AG09309 (cell line): ENCODE results near the gene MPV17L.
"Not testable (repeated sequence)": the region's sequence is repeated elsewhere in the genome, so short reads cannot be mapped to it uniquely, and the experiment has no call there.

ENCODE experiments used
- DNase-seq: peaks from one replicate; pipeline ENCODE4 v3.0.0-alpha.2; 2010; ENCODE audit warnings: low read depth
- H3K4me3 ChIP-seq: 2 replicates; pipeline ENCODE4 v1.5.1; 2011; ENCODE audit warnings: mild to moderate bottlenecking, low read depth, low read length, moderate library complexity; ENCODE audit not compliant: control insufficient read depth
- CTCF ChIP-seq: IDR thresholded peaks from 2 replicates; pipeline ENCODE4 v1.5.1; 2011; ENCODE audit warnings: mild to moderate bottlenecking, low read depth, low read length, inconsistent platforms; ENCODE audit not compliant: insufficient read depth, control insufficient read depth; ENCODE audit errors: missing control alignments

Gene MPV17L

GRCh38 chr16:15451098-15451731 is 55.7 kb downstream of the MPV17L start:
- no peak for DNase-seq
- H3K4me3 ChIP-seq, result no peak overlapping the region
- TF ChIP-seq CTCF, result no peak

- TF ChIP-seq CTCF, result no peak
- no peak for DNase-seq
- no peak overlapping the region for H3K4me3 ChIP-seq
Measured at GRCh38 chr16:15452246-15452855, 56.8 kb downstream of the MPV17L start.

GRCh38 chr16:15453296-15453695 is 57.7 kb downstream of the MPV17L start:
- not testable (repeated sequence) for DNase-seq

GRCh38 chr16:15454933-15455332 is 59.4 kb downstream of the MPV17L start:
- H3K4me3 ChIP-seq, DNase-seq: not testable (repeated sequence)

More at GRCh38 chr16:15453296-15453695, 57.7 kb downstream of the MPV17L start:
- H3K4me3 ChIP-seq, result not testable (repeated sequence)

- no peak overlapping the region for H3K4me3 ChIP-seq
- DNase-seq, result no peak
- TF ChIP-seq CTCF, result no peak
Measured at GRCh38 chr16:15457400-15457799, 61.8 kb downstream of the MPV17L start.

GRCh38 chr16:15457958-15458357 is 62.4 kb downstream of the MPV17L start:
- TF ChIP-seq CTCF, result no peak
- no peak overlapping the region for H3K4me3 ChIP-seq
- DNase-seq, result no peak

- DNase-seq, result no peak
- no peak overlapping the region for H3K4me3 ChIP-seq
- TF ChIP-seq CTCF, result no peak
Measured at GRCh38 chr16:15459791-15460190, 64.2 kb downstream of the MPV17L start.

- TF ChIP-seq CTCF, result no peak
- no peak for DNase-seq
- H3K4me3 ChIP-seq, result no peak overlapping the region
Measured at GRCh38 chr16:15460601-15461000, 65.0 kb downstream of the MPV17L start.
